ENCODE measurements around the gene LINC01488. TPM values are rescaled to one million over a fixed set of nuclear protein-coding genes. Genes with fewer than 3 reads are reported as not detected.
A peak's percentile ranks its signal among the peaks of the same experiment; 100 is the strongest.

Gene LINC01488
- not detected for polyA plus RNA-seq (2013, experiment 1 of 2)
- polyA plus RNA-seq (2013, experiment 2 of 2): not detected

- no peak within 1 kb of the TSS for H3K4me2 ChIP-seq (ENCODE audit: low read length, poor library complexity, severe bottlenecking)
- WGBS: 84% methylated on average over 4 of the region's 4 CpGs
- H3K27ac ChIP-seq (ENCODE audit: low read length, poor library complexity, severe bottlenecking): no peak within 1 kb of the TSS
Measured at GRCh38 chr11:69481393-69481844, at the start of gene LINC01488. Gene LINC01488, plus strand, starts transcription at chr11:69481663.

GRCh38 chr11:69431893-69432738, 49.3 kb upstream of the LINC01488 start:
- H2BK15ac ChIP-seq (ENCODE audit: low read depth, poor library complexity, severe bottlenecking): peak overlapping the region; percentile 13
- H3K36me3 ChIP-seq (ENCODE audit: control insufficient read depth in 1 of 2, insufficient read depth in 2 of 2, low read depth in 1 of 2, low read length in 2 of 2): no peaks in the 10 kb centered on the region
- H3K4me2 ChIP-seq (ENCODE audit: low read length, poor library complexity, severe bottlenecking): no peak overlapping the region
- no peaks in the 10 kb centered on the region for H3K79me1 ChIP-seq (replicated peaks; ENCODE audit: low read length, poor library complexity, severe bottlenecking)
- H2AFZ ChIP-seq (ENCODE audit: low read depth, low read length): no peak overlapping the region
- peak overlapping the region; percentile 21 for H2AK5ac ChIP-seq (ENCODE audit: low read length, severe bottlenecking)
- no peak overlapping the region for H3K4me3 ChIP-seq (ENCODE audit: insufficient read depth in 1 of 2, low read depth in 1 of 2, low read length in 2 of 2)
- H2BK5ac ChIP-seq (ENCODE audit: low read depth, low read length, poor library complexity, severe bottlenecking): no peak overlapping the region
- H3K27ac ChIP-seq (ENCODE audit: low read length, poor library complexity, severe bottlenecking): no peak overlapping the region
- H2BK12ac ChIP-seq (ENCODE audit: low read length in 2 of 2): peak overlapping the region in 1 of 2 experiments; percentile 47
- H3K4ac ChIP-seq (ENCODE audit: low read depth in 1 of 2, low read length in 2 of 2): peak overlapping the region in 1 of 2 experiments; percentile 49
- H3K14ac ChIP-seq (ENCODE audit: low read length in 2 of 2): peak overlapping the region in 1 of 2 experiments; percentile 29
- DNase-seq: no peak
- no peak overlapping the region for H3K18ac ChIP-seq (ENCODE audit: low read depth in 1 of 2, low read length in 2 of 2)
- peaks cover 9% of the 10 kb centered on the region for H3K4me1 ChIP-seq (ENCODE audit: control insufficient read depth, insufficient read depth, low read depth, low read length)
- no peaks in the 10 kb centered on the region for H3K9me3 ChIP-seq (ENCODE audit: control insufficient read depth, low read length)
- no peak overlapping the region for H3K23ac ChIP-seq (ENCODE audit: low read length in 2 of 2)
- H3K27me3 ChIP-seq (ENCODE audit: control insufficient read depth in 1 of 2, insufficient read depth in 1 of 2, low read length in 2 of 2): peaks cover 0 to 17% of the 10 kb centered on the region in 2 experiments
- H3K9ac ChIP-seq (ENCODE audit: low read length): no peak overlapping the region
- no peak overlapping the region for H4K91ac ChIP-seq (ENCODE audit: low read length)
- H4K8ac ChIP-seq (ENCODE audit: low read length): no peak overlapping the region
- WGBS: 97% methylated on average over 13 of the region's 14 CpGs
- no peak overlapping the region for H2BK120ac ChIP-seq (ENCODE audit: low read depth, low read length)

More at GRCh38 chr11:69481393-69481844, at the start of gene LINC01488:
- no peak within 1 kb of the TSS for H2BK120ac ChIP-seq (ENCODE audit: low read depth, low read length)
- H3K14ac ChIP-seq (ENCODE audit: low read length in 2 of 2): peak within 1 kb of the TSS in 1 of 2 experiments; percentile 9
- H3K9me3 ChIP-seq (ENCODE audit: control insufficient read depth, low read length): no peaks in the 10 kb centered on the region
- H2BK15ac ChIP-seq (ENCODE audit: low read depth, poor library complexity, severe bottlenecking): no peak within 1 kb of the TSS
- no peak within 1 kb of the TSS for H3K18ac ChIP-seq (ENCODE audit: low read depth in 1 of 2, low read length in 2 of 2)
- no peak within 1 kb of the TSS for H2AK5ac ChIP-seq (ENCODE audit: low read length, severe bottlenecking)
- H3K27me3 ChIP-seq (ENCODE audit: control insufficient read depth in 1 of 2, insufficient read depth in 1 of 2, low read length in 2 of 2): peaks cover 20 to 21% of the 10 kb centered on the region in 2 experiments
- no peak within 1 kb of the TSS for H3K23ac ChIP-seq (ENCODE audit: low read length in 2 of 2)
- H2AFZ ChIP-seq (ENCODE audit: low read depth, low read length): no peak within 1 kb of the TSS
- no peaks in the 10 kb centered on the region for H3K36me3 ChIP-seq (ENCODE audit: control insufficient read depth in 1 of 2, insufficient read depth in 2 of 2, low read depth in 1 of 2, low read length in 2 of 2)
- no peak within 1 kb of the TSS for H3K4me3 ChIP-seq (ENCODE audit: insufficient read depth in 1 of 2, low read depth in 1 of 2, low read length in 2 of 2)
- H2BK12ac ChIP-seq (ENCODE audit: low read length in 2 of 2): no peak within 1 kb of the TSS
- H3K9ac ChIP-seq (ENCODE audit: low read length): no peak within 1 kb of the TSS
- peaks cover 2% of the 10 kb centered on the region for H3K4me1 ChIP-seq (ENCODE audit: control insufficient read depth, insufficient read depth, low read depth, low read length)
- H4K91ac ChIP-seq (ENCODE audit: low read length): peak within 1 kb of the TSS; percentile 47
- no peaks in the 10 kb centered on the region for H3K79me1 ChIP-seq (replicated peaks; ENCODE audit: low read length, poor library complexity, severe bottlenecking)
- H3K4ac ChIP-seq (ENCODE audit: low read depth in 1 of 2, low read length in 2 of 2): no peak within 1 kb of the TSS
- H4K8ac ChIP-seq (ENCODE audit: low read length): no peak within 1 kb of the TSS
- DNase-seq: no peak
- no peak within 1 kb of the TSS for H2BK5ac ChIP-seq (ENCODE audit: low read depth, low read length, poor library complexity, severe bottlenecking)

GRCh38 chr11:69433741-69434140, 47.7 kb upstream of the LINC01488 start:
- Histone ChIP-seq H3K4ac (ENCODE audit: low read depth in 1 of 2, low read length in 2 of 2) (no peak overlapping the region), H3K27ac (ENCODE audit: low read length, poor library complexity, severe bottlenecking) (no peak overlapping the region), H3K23ac (ENCODE audit: low read length in 2 of 2) (no peak overlapping the region), H4K8ac (ENCODE audit: low read length) (no peak overlapping the region), H2BK15ac (ENCODE audit: low read depth, poor library complexity, severe bottlenecking) (no peak overlapping the region), H2BK120ac (ENCODE audit: low read depth, low read length) (no peak overlapping the region), H3K18ac (ENCODE audit: low read depth in 1 of 2, low read length in 2 of 2) (no peak overlapping the region), H3K79me1 (replicated peaks; ENCODE audit: low read length, poor library complexity, severe bottlenecking) (no peaks in the 10 kb centered on the region), H3K9ac (ENCODE audit: low read length) (no peak overlapping the region), H3K4me2 (ENCODE audit: low read length, poor library complexity, severe bottlenecking) (no peak overlapping the region), H3K4me1 (ENCODE audit: control insufficient read depth, insufficient read depth, low read depth, low read length) (peaks cover 20% of the 10 kb centered on the region), H3K9me3 (ENCODE audit: control insufficient read depth, low read length) (no peaks in the 10 kb centered on the region), H2BK5ac (ENCODE audit: low read depth, low read length, poor library complexity, severe bottlenecking) (no peak overlapping the region), H3K14ac (ENCODE audit: low read length in 2 of 2) (no peak overlapping the region), H2AFZ (ENCODE audit: low read depth, low read length) (no peak overlapping the region), H3K36me3 (ENCODE audit: control insufficient read depth in 1 of 2, insufficient read depth in 2 of 2, low read depth in 1 of 2, low read length in 2 of 2) (peaks cover 0 to 3% of the 10 kb centered on the region in 2 experiments), H2AK5ac (ENCODE audit: low read length, severe bottlenecking) (no peak overlapping the region), H4K91ac (ENCODE audit: low read length) (no peak overlapping the region), H2BK12ac (ENCODE audit: low read length in 2 of 2) (no peak overlapping the region), H3K4me3 (ENCODE audit: insufficient read depth in 1 of 2, low read depth in 1 of 2, low read length in 2 of 2) (no peak overlapping the region), H3K27me3 (ENCODE audit: control insufficient read depth in 1 of 2, insufficient read depth in 1 of 2, low read length in 2 of 2) (peaks cover 0 to 9% of the 10 kb centered on the region in 2 experiments)
- no peak for DNase-seq
- 95% methylated on average over 7 of the region's 7 CpGs for WGBS

GRCh38 chr11:69434471-69434931, 47.0 kb upstream of the LINC01488 start:
- peaks cover 20% of the 10 kb centered on the region for H3K4me1 ChIP-seq (ENCODE audit: control insufficient read depth, insufficient read depth, low read depth, low read length)
- WGBS: 74% methylated on average over 10 of the region's 11 CpGs
- no peaks in the 10 kb centered on the region for H3K79me1 ChIP-seq (replicated peaks; ENCODE audit: low read length, poor library complexity, severe bottlenecking)
- peak overlapping the region in 1 of 2 experiments; percentile 37 for H3K18ac ChIP-seq (ENCODE audit: low read depth in 1 of 2, low read length in 2 of 2)
- H3K9me3 ChIP-seq (ENCODE audit: control insufficient read depth, low read length): no peaks in the 10 kb centered on the region
- peak overlapping the region; percentile 7 for H2BK15ac ChIP-seq (ENCODE audit: low read depth, poor library complexity, severe bottlenecking)
- no peak overlapping the region for H3K27ac ChIP-seq (ENCODE audit: low read length, poor library complexity, severe bottlenecking)
- no peak overlapping the region for H3K23ac ChIP-seq (ENCODE audit: low read length in 2 of 2)
- peaks cover 0 to 3% of the 10 kb centered on the region in 2 experiments for H3K36me3 ChIP-seq (ENCODE audit: control insufficient read depth in 1 of 2, insufficient read depth in 2 of 2, low read depth in 1 of 2, low read length in 2 of 2)
- H2BK120ac ChIP-seq (ENCODE audit: low read depth, low read length): peak overlapping the region; percentile 24
- H3K14ac ChIP-seq (ENCODE audit: low read length in 2 of 2): no peak overlapping the region
- H3K4me2 ChIP-seq (ENCODE audit: low read length, poor library complexity, severe bottlenecking): no peak overlapping the region
- no peak overlapping the region for H3K4ac ChIP-seq (ENCODE audit: low read depth in 1 of 2, low read length in 2 of 2)
- no peak for DNase-seq
- H3K9ac ChIP-seq (ENCODE audit: low read length): no peak overlapping the region
- no peak overlapping the region for H2AFZ ChIP-seq (ENCODE audit: low read depth, low read length)
- H4K91ac ChIP-seq (ENCODE audit: low read length): peak overlapping the region; percentile 20
- H2BK5ac ChIP-seq (ENCODE audit: low read depth, low read length, poor library complexity, severe bottlenecking): no peak overlapping the region
- H3K4me3 ChIP-seq (ENCODE audit: insufficient read depth in 1 of 2, low read depth in 1 of 2, low read length in 2 of 2): no peak overlapping the region
- H2AK5ac ChIP-seq (ENCODE audit: low read length, severe bottlenecking): peak overlapping the region; percentile 43
- peak overlapping the region; percentile 29 to 46 for H2BK12ac ChIP-seq (ENCODE audit: low read length in 2 of 2)
- peak overlapping the region; percentile 16 for H4K8ac ChIP-seq (ENCODE audit: low read length)
- peaks cover 0 to 2% of the 10 kb centered on the region in 2 experiments for H3K27me3 ChIP-seq (ENCODE audit: control insufficient read depth in 1 of 2, insufficient read depth in 1 of 2, low read length in 2 of 2)
